ENCODE data around the gene TNFRSF1A.

TNFRSF1A gene

GRCh38 chr12:6374028-6374785 is 32.3 kb upstream of the TNFRSF1A start:
- no peak for DNase-seq (ENCODE audit: low read depth)

GRCh38 chr12:6373022-6373787 is 31.3 kb upstream of the TNFRSF1A start:
- no peak for DNase-seq (ENCODE audit: low read depth)

DNA sequence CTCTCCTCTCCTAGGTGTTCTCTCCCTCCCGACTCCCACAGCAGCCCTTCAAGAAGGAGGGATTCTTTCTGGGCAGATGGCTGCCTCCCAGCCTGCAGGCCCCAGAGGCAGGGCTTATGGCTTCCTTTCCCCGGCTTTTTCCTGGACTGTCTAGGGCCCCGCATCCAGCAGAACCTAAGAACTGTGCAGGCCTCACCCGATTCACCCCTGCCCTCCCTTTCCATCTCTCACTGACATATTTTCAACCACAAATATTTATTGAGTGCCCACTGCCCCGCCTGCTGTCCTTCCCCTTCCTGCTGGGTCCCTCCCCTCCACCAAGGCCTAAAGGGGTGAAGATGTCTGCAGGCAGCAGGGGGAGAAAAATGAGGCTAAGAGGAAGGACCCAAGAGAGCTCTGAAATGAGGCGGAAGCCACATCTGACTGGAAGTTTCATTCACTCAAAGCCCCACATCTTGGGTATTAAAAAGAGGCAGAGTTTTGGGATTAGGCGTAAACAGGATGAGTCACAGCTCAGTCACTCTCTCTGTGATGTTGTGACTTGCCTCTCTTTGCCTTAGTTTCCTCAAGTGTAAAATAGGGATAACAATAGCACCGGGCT is 30.6 kb upstream of the TNFRSF1A start:
- peak; percentile 62 for DNase-seq (ENCODE audit: low read depth)

DNA sequence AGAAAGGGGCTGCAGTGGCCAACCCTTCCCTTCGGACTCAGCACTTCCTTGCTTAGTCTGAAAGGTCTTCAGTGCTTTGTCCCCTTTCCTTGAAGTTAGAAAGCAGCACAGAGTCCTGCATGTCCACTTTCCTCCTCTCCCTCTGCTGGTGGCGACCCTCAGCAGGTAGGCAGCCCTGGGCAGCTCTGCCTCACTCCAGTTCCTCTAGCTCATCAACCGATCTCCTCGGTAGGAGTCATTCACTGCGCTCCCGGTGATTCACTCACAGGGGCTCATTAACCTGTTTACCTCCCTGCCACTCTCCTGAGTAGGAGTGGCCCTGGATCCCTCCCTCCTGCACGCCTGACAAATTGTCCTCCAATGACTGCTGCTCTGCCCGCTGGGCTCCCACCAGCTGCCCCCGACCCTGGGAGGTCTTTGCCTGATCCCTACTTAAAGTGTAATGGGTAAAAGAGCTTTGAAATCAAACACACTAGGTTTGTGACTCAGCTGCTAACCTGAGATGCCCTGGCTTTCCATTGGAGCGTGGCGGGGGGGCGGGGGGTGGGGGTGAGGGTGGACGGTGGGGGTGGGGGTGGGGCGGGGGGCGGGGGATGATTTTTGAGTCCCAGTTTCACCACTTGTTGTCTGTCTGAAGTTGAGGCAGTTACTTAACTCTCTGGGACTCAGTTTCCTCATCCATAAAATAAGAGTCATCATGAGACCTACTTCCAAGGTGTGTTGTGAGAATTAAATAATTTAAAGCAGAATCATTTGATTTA is 29.3 kb upstream of the TNFRSF1A start:
- no peak for DNase-seq (ENCODE audit: low read depth)

- no peak for DNase-seq (ENCODE audit: low read depth)
Observed at GRCh38 chr12:6370576-6370935, 28.7 kb upstream of the TNFRSF1A start.

DNA sequence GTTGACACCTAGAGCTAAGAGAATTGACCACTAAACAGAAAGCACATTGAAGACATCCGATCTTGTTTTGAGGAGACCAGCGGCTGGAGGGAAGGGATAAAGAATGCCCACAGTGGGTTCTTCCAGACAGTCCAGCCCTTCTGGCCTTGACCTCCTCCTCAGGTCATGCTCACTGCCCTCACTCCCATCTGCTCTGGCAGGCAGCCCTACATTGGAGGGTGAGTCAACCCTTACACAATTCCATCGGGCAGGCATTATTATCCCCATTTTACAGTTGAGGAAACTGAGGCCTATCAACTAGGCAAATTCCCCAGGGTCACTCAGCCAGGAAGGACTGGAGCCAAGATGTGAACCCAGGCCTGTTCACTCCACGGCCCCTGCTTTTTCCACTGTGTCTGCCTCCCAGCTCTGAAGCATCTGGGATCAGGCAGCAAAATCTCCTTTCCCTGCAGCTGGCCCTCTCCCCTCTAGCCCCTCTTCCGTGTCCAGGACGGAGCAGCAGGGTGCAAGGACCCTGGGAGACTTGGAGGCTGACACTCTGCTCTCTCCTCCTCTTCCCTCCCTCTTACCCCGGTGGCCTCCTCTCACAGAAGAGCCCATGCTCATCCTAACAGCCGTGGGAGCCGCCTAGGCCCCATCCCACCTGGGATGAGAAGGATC is 28.2 kb upstream of the TNFRSF1A start:
- no peak for DNase-seq (ENCODE audit: low read depth)

DNA sequence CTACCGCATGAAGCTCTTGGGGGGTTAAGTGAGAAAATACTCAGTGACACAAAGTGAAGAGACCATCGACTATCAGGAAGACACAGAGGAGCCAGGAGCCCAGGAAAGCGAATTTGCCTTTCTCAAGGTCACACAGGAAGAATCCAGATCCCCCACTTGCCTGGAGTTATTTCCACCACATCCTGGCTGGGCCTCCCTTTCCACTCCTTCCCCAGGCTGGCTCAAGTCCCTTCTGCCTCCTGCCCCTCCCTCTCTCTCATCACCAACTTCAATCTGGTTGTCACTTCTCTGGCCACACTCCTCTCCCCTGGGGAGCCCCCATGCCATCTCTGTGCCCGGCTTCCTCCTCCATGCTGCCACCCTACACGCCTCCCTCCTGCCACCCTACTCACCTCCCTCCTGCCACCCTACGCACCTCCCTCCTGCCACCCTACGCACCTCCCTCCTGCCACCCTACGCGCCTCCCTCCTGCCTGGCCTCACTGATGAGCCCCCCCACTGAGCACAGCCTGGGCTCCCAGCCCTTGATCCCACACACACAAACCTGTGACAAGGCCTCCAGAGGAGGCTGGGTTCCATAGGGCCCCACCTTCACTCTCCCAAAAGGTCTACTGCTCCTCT is 27.1 kb upstream of the TNFRSF1A start:
- no peak for DNase-seq (ENCODE audit: low read depth)

DNA sequence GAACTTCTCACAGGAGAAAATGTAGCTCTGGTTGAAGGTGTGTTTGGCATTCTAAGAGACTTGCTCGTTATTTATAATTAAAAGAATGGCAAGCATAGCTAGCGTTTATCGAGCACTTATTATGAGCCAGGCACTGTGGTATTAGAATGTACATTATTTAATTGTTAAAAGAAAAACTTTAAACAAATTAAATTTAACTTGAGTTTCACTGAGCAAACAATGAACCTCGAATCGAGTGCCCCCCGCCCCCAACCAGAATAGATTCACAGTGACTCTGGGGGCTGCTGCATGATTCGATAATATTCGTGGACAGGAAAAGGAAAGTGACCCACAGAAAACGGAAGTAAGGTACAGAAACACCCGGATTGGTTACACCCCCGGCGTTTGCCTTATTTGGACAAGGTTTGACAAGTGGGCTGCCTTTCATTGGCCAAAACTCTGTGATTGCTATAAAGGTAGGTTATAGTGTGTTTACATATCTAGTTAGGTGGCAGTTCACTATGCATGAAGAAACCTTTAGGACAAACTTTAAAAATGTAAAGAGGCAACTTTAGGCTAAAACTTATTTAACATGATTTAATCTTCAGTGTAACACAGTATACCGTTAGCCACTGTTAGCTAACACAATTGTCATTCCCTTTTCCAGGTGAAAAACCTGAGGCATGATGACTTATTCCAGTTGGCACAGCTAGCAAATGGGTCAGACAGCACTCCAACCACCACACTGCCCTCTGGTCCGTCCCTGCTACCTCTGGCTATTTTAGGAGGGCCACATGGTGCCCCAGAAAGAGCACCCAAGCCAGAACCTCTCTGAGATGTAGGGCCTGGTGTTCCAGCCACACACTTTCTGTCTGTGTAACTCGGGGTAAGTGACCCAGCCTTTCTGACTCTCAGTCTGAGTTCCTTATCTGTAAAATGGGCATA is 26.4 kb upstream of the TNFRSF1A start:
- no peak for DNase-seq (ENCODE audit: low read depth)

DNA sequence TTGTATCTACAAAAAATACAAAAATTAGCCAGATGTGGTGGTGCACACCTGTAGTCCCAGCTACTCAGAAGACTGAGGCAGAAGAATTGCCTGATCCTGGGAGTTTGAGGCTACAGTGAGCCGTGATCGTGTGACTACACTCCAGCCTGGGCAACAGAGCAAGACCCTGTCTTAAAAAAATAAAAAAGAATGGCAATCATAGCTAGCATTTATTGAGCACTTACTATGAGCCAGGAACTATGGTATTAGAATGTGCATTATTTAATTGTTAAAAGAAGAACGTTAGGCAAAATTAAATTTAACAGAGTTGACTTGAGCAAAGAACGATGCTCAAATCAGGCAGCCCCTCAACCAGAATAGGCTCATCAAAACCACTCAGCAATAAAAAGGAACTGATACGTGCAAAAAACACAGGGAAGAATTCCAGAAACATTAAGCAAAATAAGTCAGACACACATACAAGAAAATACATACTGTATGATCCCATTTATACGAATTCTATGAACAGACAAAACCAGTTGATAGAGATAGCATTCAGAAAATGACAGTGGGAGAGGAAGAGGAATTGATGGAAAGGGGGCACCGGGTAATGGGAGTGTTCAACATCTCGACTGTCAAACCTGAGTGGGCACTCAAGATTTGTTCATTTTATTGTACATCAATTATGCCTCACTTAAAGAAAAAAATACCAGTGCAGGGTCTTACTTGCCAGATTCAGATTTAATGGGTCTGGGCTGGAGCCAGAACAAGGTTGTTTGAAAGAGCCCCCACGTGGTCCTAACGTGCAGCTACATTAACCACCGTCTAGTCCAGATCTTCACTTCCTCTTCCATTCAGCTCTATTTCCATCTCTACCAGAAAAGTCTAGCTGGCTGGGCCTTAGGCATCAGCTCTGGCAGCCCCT is 25.4 kb upstream of the TNFRSF1A start:
- no peak for DNase-seq (ENCODE audit: low read depth)

- DNase-seq (ENCODE audit: low read depth) = no peak
Observed at GRCh38 chr12:6364044-6364374, 22.1 kb upstream of the TNFRSF1A start.

- no peak for DNase-seq (ENCODE audit: low read depth)
Observed at GRCh38 chr12:6363330-6364043, 21.6 kb upstream of the TNFRSF1A start.

GRCh38 chr12:6363010-6363329 is 21.1 kb upstream of the TNFRSF1A start:
- DNase-seq (ENCODE audit: low read depth) = no peak

GRCh38 chr12:6362403-6362802 is 20.5 kb upstream of the TNFRSF1A start:
- no peak for DNase-seq (ENCODE audit: low read depth)

DNA sequence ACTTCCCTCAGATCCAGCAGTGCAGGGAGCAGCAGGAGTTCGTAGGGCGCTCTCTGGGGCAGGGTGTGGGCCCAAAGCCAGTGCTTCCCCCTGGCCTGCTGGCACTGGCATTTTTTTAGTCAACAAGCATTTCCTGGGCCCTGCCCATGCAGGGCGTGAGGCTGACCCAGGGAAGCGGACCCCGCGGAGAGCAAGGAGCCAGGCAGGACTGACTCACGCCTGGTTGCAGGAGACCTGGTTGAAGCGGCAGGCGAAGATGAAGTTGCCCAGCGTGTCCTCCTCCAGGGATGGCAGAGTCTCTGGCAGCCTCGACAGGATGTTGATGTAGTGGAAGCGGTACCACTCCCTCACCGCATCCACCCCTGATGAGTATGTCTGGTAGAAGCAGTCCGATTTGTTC is 20.0 kb upstream of the TNFRSF1A start:
- no peak for DNase-seq (ENCODE audit: low read depth)

DNA sequence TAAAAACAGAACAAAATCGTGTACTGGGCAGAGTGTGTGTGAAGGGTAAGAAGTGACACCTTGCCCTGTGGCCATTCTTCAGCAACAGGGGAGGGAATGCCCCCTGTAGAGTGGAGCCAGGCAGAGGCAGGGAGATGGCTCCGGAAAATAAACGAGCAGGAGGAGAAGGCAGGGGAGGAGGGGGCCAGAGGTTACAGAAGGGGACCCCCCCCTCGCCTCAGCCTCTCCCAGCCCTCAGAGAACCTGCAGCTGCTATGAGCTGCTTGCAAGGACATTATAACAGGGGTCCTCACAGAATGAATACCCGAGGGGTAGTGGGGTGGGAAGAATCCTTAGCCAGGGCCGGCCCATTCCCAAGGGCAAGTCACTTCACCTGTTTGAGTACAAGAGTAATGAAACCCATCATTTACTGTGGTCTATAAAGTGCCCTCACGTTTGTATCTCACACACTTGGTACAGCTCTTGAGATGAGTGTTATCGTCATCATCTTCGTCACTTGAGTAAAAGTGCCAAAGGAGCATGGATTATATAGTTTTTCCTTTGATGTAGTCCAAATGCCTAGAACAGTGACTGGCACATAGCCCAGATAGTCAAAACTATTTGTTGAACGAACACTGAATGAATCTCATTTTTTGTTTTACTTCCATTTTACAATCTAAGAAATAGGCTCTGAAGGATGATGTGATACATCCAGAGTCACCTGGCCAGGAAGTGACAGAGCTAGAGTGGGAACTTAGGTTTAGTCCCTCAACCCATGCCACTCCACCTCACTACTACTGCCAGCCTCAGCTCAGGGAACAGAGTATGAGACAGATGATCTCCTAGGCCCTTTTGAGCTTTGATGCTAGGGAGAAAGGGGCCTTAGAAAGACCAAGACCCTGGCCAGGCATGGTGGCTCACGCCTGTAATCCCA is 19.0 kb upstream of the TNFRSF1A start:
- DNase-seq (ENCODE audit: low read depth) = no peak

DNA sequence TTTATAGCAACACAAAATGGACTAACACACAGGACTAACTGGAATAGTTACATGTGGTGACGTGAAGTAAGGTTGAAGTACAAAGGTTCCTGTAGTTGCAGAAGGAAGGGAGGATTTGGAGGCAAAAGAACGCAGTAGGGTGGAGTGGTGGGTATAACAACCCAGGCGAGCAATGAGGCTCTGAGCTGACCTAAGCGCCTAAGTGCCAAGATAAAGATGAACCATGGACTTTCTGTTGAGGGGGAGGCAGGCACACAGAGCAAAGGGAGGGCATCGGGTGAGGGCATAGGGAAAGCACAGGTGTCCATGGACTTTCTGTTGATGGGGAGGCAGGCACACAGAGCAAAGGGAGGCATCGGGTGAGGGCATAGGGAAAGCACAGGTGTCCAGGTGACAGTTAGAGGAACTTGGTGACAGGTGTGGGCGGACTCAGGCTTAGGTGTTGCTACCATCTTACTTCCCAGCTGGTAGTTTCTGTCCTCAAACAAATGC is 18.2 kb upstream of the TNFRSF1A start:
- DNase-seq (ENCODE audit: low read depth) = no peak

DNA sequence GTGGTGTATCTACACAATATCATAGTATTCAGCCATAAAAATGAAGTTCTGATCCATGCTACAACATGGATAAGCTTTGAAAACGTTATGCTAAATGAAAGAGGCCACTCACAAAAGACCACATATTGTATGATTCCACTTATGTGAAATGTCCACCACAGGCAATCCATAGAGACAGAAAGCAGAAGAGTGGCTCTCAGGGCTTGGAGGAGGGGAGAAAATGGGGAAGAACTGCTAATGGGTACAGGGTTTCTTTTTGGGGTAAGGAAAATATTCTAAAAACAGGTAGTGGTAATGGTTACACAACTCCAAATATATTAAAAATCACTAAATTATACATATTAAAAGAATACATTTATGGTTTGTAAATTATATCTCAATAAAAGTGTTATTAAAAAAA is 17.0 kb upstream of the TNFRSF1A start:
- DNase-seq (ENCODE audit: low read depth) = no peak

DNA sequence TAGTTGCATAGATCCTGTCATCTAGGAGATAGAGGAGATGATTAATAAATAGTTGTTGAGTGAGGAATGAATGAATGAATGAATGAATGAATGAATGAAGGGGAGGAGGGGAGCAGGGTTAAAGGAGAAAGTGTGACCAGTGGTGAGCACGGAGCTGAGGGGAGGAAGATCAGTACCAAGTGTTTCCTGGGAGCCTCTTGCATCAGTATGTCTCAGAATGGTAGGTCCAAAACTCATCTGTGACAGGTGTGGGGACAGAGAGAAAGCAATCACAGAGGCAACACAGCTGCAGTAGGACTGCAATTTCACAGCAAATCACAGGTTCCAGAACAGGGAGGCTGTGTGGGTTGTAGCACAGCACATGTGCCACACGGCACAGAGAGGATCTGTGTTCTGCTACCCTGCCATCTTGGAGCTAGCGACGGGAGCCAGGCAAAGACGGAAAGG is 14.5 kb upstream of the TNFRSF1A start:
- no peak for DNase-seq (ENCODE audit: low read depth)

Measured in fibroblast of the conjunctiva (primary cell).